Suprapubic skin (tissue), 4 donors: ENCODE measurements around the gene FHOD3.

Experiments used
- CTCF ChIP-seq, 2 donors: fragments of 200-600 bp in 1 of 2; fragments of 450-650 bp in 1 of 2; sonication (generic) in 1 of 2; IDR thresholded peaks; one replicate each; pipeline ENCODE4 v1.5.1; 2016 to 2019; ENCODE audit warnings: antibody characterized with exemption in 2 of 2, mild to moderate bottlenecking in 1 of 2, moderate library complexity in 1 of 2
- POLR2A ChIP-seq, 2 donors: fragments of 450-650 bp; IDR thresholded peaks; one replicate each; pipeline ENCODE4 v1.6.1; 2017; ENCODE audit warnings: antibody characterized with exemption in 2 of 2, mild to moderate bottlenecking in 2 of 2, moderate library complexity in 2 of 2
- POLR2AphosphoS5 ChIP-seq, 3 donors: sonication (generic); formaldehyde crosslinking; IDR thresholded peaks; one replicate each; pipeline ENCODE4 v1.6.1; 2017; ENCODE audit warnings: antibody characterized with exemption in 3 of 3

DNA sequence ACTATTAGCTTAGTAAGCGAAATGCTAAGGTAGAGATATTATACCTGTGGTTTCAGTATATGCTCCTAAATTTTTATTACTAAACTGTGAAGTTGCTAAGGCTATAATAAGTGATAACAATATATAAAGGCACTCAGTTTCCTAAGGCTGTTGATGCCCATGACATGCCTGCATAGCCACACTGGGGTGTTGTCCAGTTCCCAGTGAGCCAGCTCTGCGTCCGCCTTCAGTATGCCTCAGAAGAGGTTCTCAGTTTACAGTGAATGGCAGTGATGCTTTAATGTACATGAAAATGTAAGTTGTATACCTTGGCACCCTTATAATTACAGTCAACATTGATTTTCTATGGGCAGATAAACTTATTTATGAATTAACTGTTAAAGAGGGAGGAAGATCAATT lies 7.2 kb downstream of the FHOD3 start:
- TF ChIP-seq CTCF (IDR thresholded peaks at IDR 0.05) (no peak), POLR2A (IDR thresholded peaks at IDR 0.05) (no peak), POLR2AphosphoS5 (IDR thresholded peaks at IDR 0.05) (no peak)
